Neural cell (in vitro differentiated cells): Measurements from ENCODE around the gene HACD2. TPM values are rescaled to one million over a fixed set of nuclear protein-coding genes. Genes with fewer than 3 reads are reported as not detected.

Source experiments
- H2AFZ ChIP-seq: fragments of 200-600, 300-800 bp; sonication (generic), shearing (Covaris generic); 2 replicates; pipeline ENCODE4 v1.6.0; 2014; ENCODE audit warnings: low read depth, mild to moderate bottlenecking, antibody characterized with exemption, low read length, moderate library complexity
- H3F3A ChIP-seq: fragments of 200-600 bp; shearing (Covaris generic); 2 replicates; pipeline ENCODE4 v1.6.1; 2016; ENCODE audit warnings: mild to moderate bottlenecking, moderate library complexity, mixed read lengths, antibody characterized with exemption, low read length; ENCODE audit not compliant: insufficient read depth, poor library complexity, severe bottlenecking
- H3K27ac ChIP-seq: fragments of 200-600, 300-800 bp; sonication (generic), shearing (Covaris generic); 2 replicates; pipeline ENCODE4 v1.5.1; 2014; ENCODE audit warnings: mild to moderate bottlenecking, low read length, moderate library complexity
- H3K27me3 ChIP-seq: fragments of 300-800, 200-600 bp; sonication (generic), shearing (Covaris generic); 2 replicates; pipeline ENCODE4 v1.6.0; 2014; ENCODE audit warnings: mild to moderate bottlenecking, low read depth, low read length, moderate library complexity; ENCODE audit not compliant: insufficient read depth
- H3K36me3 ChIP-seq: fragments of 300-800, 200-600 bp; sonication (generic), shearing (Covaris generic); 2 replicates; pipeline ENCODE4 v1.5.1; 2014; ENCODE audit warnings: mild to moderate bottlenecking, antibody characterized with exemption, low read length, moderate library complexity; ENCODE audit not compliant: insufficient read depth
- H3K4me2 ChIP-seq: fragments of 300-800, 200-600 bp; sonication (generic), shearing (Covaris generic); 2 replicates; pipeline ENCODE4 v1.6.0; 2014; ENCODE audit warnings: mild to moderate bottlenecking, low read length
- H3K4me3 ChIP-seq: fragments of 300-800, 200-600 bp; sonication (generic), shearing (Covaris generic); 2 replicates; pipeline ENCODE4 v1.5.1; 2014; ENCODE audit warnings: mild to moderate bottlenecking, low read length, moderate library complexity
- H3K79me2 ChIP-seq: fragments of 200-600 bp; shearing (Covaris generic); replicated peaks from 2 replicates; pipeline ENCODE4 v1.6.0; 2014; ENCODE audit warnings: mild to moderate bottlenecking, low read length, moderate library complexity; ENCODE audit not compliant: insufficient read depth
- H3K9ac ChIP-seq: fragments of 300-800, 200-600 bp; sonication (generic), shearing (Covaris generic); 2 replicates; pipeline ENCODE4 v1.6.1; 2016; ENCODE audit warnings: mild to moderate bottlenecking, low read length, mixed read lengths
- H3K9me2 ChIP-seq: fragments of 200-600 bp; shearing (Covaris generic); 2 replicates; pipeline ENCODE4 v1.6.1; 2016; ENCODE audit warnings: mild to moderate bottlenecking, low read length, mixed read lengths; ENCODE audit not compliant: insufficient read depth
- H3K9me3 ChIP-seq: fragments of 200-600, 300-800 bp; sonication (generic), shearing (Covaris generic); 2 replicates; pipeline ENCODE4 v1.6.1; 2016; ENCODE audit warnings: mild to moderate bottlenecking, mixed run types, low read length, moderate library complexity, mixed read lengths
- H4K20me1 ChIP-seq: fragments of 200-600 bp; shearing (Covaris generic); 2 replicates; pipeline ENCODE4 v1.6.1; 2016; ENCODE audit warnings: mild to moderate bottlenecking, mixed run types; ENCODE audit not compliant: insufficient read depth
- CTCF ChIP-seq: fragments of 450-650 bp; IDR thresholded peaks from 2 replicates; pipeline ENCODE4 v1.5.1; 2014; ENCODE audit warnings: antibody characterized with exemption, mild to moderate bottlenecking, moderate library complexity; ENCODE audit not compliant: poor library complexity, severe bottlenecking
- EP300 ChIP-seq: fragments of 450-650 bp; conservative IDR thresholded peaks from 2 replicates; pipeline ENCODE4 v1.6.1; 2014; ENCODE audit warnings: antibody characterized with exemption, mild to moderate bottlenecking, moderate library complexity; ENCODE audit not compliant: poor library complexity, severe bottlenecking
- EZH2 ChIP-seq: fragments of 200-600, 300-800 bp; shearing (Covaris generic), sonication (generic); IDR thresholded peaks from 2 replicates; pipeline ENCODE4 v1.6.1; 2014; ENCODE audit warnings: antibody characterized with exemption, low read length, borderline replicate concordance, mild to moderate bottlenecking; ENCODE audit not compliant: insufficient read depth, poor library complexity, severe bottlenecking
- MXI1 ChIP-seq: fragments of 450-650 bp; conservative IDR thresholded peaks from 2 replicates; pipeline ENCODE4 v1.6.1; 2014; ENCODE audit warnings: antibody characterized with exemption, mild to moderate bottlenecking; ENCODE audit not compliant: poor library complexity, severe bottlenecking
- POLR2AphosphoS5 ChIP-seq: IDR thresholded peaks from 2 replicates; pipeline ENCODE4 v1.6.1; 2012
- RAD21 ChIP-seq: fragments of 450-650 bp; conservative IDR thresholded peaks from 2 replicates; pipeline ENCODE4 v1.6.1; 2014; ENCODE audit warnings: antibody characterized with exemption, mild to moderate bottlenecking, moderate library complexity
- REST ChIP-seq: IDR thresholded peaks from 2 replicates; pipeline ENCODE4 v1.6.1; 2012; ENCODE audit warnings: borderline replicate concordance
- SMC3 ChIP-seq: fragments of 450-650 bp; conservative IDR thresholded peaks from 2 replicates; pipeline ENCODE4 v1.6.1; 2014; ENCODE audit warnings: antibody characterized with exemption, mild to moderate bottlenecking, moderate library complexity; ENCODE audit not compliant: poor library complexity
- TAF1 ChIP-seq: IDR thresholded peaks from 2 replicates; pipeline ENCODE4 v1.6.1; 2012; ENCODE audit warnings: low read depth
- polyA plus RNA-seq: library from polyadenylated mRNA; depleted of rRNA; stranded (reverse); fragments of >200 nt; gene quantifications from 2 replicates; pipeline ENCODE4 v1.2.3, GENCODE V29; 2014

HACD2 gene
- polyA plus RNA-seq, 1 donor from 2014 or later = 28.0 TPM

GRCh38 chr3:123469323-123469995, 115.4 kb downstream of the HACD2 start:
- Histone ChIP-seq H3K9me3 (no peaks in the 10 kb centered on the region), H4K20me1 (no peaks in the 10 kb centered on the region), H3K36me3 (no peaks in the 10 kb centered on the region), H3K27ac (no peak overlapping the region), H3F3A (no peaks in the 10 kb centered on the region), H2AFZ (no peak overlapping the region), H3K79me2 (no peaks in the 10 kb centered on the region), H3K4me3 (no peak overlapping the region), H3K9ac (no peak overlapping the region), H3K9me2 (no peaks in the 10 kb centered on the region), H3K4me2 (no peak overlapping the region), H3K27me3 (no peaks in the 10 kb centered on the region)
- no peak for TF ChIP-seq TAF1
- no peak for TF ChIP-seq POLR2AphosphoS5
- TF ChIP-seq CTCF = no peak
- no peak for TF ChIP-seq EP300
- no peak for TF ChIP-seq RAD21
- TF ChIP-seq SMC3 = no peak
- TF ChIP-seq MXI1 = no peak
- no peak for TF ChIP-seq EZH2
- no peak for TF ChIP-seq REST

GRCh38 chr3:123467046-123467445, 117.8 kb downstream of the HACD2 start:
- TF ChIP-seq EP300 (no peak), EZH2 (no peak), POLR2AphosphoS5 (no peak), TAF1 (no peak), SMC3 (no peak), CTCF (no peak), MXI1 (no peak), REST (no peak), RAD21 (no peak)
- no peaks in the 10 kb centered on the region for H3K9me3 ChIP-seq
- no peaks in the 10 kb centered on the region for H3F3A ChIP-seq
- H3K79me2 ChIP-seq = no peaks in the 10 kb centered on the region
- no peak overlapping the region for H3K4me3 ChIP-seq
- H2AFZ ChIP-seq = no peak overlapping the region
- no peak overlapping the region for H3K4me2 ChIP-seq
- H4K20me1 ChIP-seq = no peaks in the 10 kb centered on the region
- H3K27ac ChIP-seq = no peak overlapping the region
- H3K9me2 ChIP-seq = no peaks in the 10 kb centered on the region
- no peak overlapping the region for H3K9ac ChIP-seq
- no peaks in the 10 kb centered on the region for H3K27me3 ChIP-seq
- no peaks in the 10 kb centered on the region for H3K36me3 ChIP-seq
